Cortex of kidney (tissue), 1 donor: ENCODE results near the gene SYNPO.

Source experiments
- DNase-seq: peaks from one replicate; lab custom pipeline; 2025; lab: John Stamatoyannopoulos, UW

SYNPO gene

GRCh38 chr5:150640311-150641005 lies at the start of gene SYNPO:
TSS of gene SYNPO (plus strand) at chr5:150640660. CDS start at chr5:150648276, 7,616 bp downstream.
- no peak for DNase-seq

- DNase-seq, result no peak
Observed at GRCh38 chr5:150590979-150591695, 49.3 kb upstream of the SYNPO start.

GRCh38 chr5:150593593-150593992 lies 46.9 kb upstream of the SYNPO start:
- DNase-seq, result no peak

GRCh38 chr5:150593996-150594395 lies 46.5 kb upstream of the SYNPO start:
- DNase-seq, result no peak

GRCh38 chr5:150595466-150596031 lies 44.9 kb upstream of the SYNPO start:
- no peak for DNase-seq

- DNase-seq, result no peak
Observed at GRCh38 chr5:150596313-150596712, 44.1 kb upstream of the SYNPO start.

GRCh38 chr5:150596826-150597225 lies 43.6 kb upstream of the SYNPO start:
- no peak for DNase-seq

- no peak for DNase-seq
Observed at GRCh38 chr5:150598006-150598405, 42.5 kb upstream of the SYNPO start.

- DNase-seq, result no peak
Observed at GRCh38 chr5:150598821-150599273, 41.6 kb upstream of the SYNPO start.

GRCh38 chr5:150599281-150599680 lies 41.2 kb upstream of the SYNPO start:
- DNase-seq, result no peak

GRCh38 chr5:150599917-150600511 lies 40.4 kb upstream of the SYNPO start:
- DNase-seq, result no peak

- DNase-seq, result no peak
Observed at GRCh38 chr5:150600616-150601490, 39.6 kb upstream of the SYNPO start.

GRCh38 chr5:150601491-150602345 lies 38.7 kb upstream of the SYNPO start:
- DNase-seq, result no peak

- no peak for DNase-seq
Observed at GRCh38 chr5:150603052-150603451, 37.4 kb upstream of the SYNPO start.

- DNase-seq, result no peak
Observed at GRCh38 chr5:150603491-150603890, 37.0 kb upstream of the SYNPO start.

- no peak for DNase-seq
Observed at GRCh38 chr5:150604010-150604409, 36.5 kb upstream of the SYNPO start.

- no peak for DNase-seq
Observed at GRCh38 chr5:150604894-150605440, 35.5 kb upstream of the SYNPO start.

- no peak for DNase-seq
Observed at GRCh38 chr5:150605546-150605945, 34.9 kb upstream of the SYNPO start.

- no peak for DNase-seq
Observed at GRCh38 chr5:150606476-150606875, 34.0 kb upstream of the SYNPO start.

GRCh38 chr5:150607105-150607504 lies 33.4 kb upstream of the SYNPO start:
- no peak for DNase-seq
